ENCODE measurements around the gene RNF225. TPM values are rescaled to one million over a fixed set of nuclear protein-coding genes. Genes with fewer than 3 reads are reported as not detected.

RNF225 gene
- total RNA-seq, 1 donor, result not detected

DNA sequence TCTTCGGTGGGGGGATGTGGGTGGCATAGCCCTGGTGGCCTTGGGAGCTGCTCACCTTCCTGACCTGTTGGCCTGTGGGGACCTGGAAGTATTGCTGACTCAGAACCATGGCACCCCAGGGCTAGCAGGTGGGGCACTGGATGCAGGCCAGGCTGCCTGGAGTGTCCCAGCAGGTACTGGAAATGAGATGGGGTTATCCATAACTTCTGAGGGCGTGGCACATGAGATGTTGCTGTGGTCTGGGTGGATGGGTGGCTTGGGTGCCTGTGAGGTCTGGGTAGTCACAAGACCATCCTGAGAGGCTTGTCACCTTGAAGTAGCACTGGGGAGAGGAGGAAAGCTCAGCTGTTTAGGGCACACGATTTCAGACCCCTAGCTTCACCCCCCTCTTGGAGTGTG is 636 bp upstream of the RNF225 start:
- TF ChIP-seq, protein P1, sequence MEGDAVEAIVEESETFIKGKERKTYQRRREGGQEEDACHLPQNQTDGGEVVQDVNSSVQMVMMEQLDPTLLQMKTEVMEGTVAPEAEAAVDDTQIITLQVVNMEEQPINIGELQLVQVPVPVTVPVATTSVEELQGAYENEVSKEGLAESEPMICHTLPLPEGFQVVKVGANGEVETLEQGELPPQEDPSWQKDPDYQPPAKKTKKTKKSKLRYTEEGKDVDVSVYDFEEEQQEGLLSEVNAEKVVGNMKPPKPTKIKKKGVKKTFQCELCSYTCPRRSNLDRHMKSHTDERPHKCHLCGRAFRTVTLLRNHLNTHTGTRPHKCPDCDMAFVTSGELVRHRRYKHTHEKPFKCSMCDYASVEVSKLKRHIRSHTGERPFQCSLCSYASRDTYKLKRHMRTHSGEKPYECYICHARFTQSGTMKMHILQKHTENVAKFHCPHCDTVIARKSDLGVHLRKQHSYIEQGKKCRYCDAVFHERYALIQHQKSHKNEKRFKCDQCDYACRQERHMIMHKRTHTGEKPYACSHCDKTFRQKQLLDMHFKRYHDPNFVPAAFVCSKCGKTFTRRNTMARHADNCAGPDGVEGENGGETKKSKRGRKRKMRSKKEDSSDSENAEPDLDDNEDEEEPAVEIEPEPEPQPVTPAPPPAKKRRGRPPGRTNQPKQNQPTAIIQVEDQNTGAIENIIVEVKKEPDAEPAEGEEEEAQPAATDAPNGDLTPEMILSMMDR (IDR thresholded peaks at IDR 0.05; ENCODE audit: insufficient read depth, low read length), result no peak
- no peak overlapping the region for H3K4me3 ChIP-seq (ENCODE audit: low read depth, low read length)
- no peak for DNase-seq (ENCODE audit: low read depth)

DNA sequence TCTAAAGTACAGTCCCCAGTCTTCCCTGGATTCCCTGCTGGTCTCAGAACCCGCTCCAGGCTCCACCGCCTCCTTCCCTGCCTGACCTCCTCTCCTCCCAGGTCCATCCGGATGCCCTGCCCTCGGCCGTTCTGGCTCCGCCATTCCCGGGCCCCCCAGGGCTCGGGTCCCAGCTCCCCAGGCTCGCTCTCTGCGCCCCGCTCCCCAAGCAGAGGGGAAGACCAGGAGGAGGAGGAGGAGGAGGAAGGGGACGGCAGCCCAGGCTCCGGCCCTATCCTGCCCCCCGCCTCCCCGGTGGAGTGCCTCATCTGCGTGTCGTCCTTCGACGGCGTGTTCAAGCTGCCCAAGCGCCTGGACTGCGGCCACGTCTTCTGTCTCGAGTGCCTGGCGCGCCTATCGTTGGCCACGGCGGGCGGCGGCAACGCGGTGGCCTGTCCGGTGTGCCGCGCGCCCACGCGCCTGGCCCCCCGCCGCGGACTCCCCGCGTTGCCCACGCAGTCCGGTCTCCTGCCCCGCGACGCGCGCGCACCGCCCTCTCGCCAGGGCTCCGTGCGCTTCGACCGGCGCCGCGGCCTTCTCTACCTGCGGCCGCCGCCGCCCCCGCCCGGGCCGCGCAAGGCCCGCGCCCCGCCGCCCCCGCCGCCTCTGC is 647 bp downstream of the RNF225 start:
- no peak for DNase-seq (ENCODE audit: low read depth)
- TF ChIP-seq, protein P1 (IDR thresholded peaks at IDR 0.05; ENCODE audit: insufficient read depth, low read length), result no peak
- H3K4me3 ChIP-seq (ENCODE audit: low read depth, low read length), result no peak overlapping the region

DNA sequence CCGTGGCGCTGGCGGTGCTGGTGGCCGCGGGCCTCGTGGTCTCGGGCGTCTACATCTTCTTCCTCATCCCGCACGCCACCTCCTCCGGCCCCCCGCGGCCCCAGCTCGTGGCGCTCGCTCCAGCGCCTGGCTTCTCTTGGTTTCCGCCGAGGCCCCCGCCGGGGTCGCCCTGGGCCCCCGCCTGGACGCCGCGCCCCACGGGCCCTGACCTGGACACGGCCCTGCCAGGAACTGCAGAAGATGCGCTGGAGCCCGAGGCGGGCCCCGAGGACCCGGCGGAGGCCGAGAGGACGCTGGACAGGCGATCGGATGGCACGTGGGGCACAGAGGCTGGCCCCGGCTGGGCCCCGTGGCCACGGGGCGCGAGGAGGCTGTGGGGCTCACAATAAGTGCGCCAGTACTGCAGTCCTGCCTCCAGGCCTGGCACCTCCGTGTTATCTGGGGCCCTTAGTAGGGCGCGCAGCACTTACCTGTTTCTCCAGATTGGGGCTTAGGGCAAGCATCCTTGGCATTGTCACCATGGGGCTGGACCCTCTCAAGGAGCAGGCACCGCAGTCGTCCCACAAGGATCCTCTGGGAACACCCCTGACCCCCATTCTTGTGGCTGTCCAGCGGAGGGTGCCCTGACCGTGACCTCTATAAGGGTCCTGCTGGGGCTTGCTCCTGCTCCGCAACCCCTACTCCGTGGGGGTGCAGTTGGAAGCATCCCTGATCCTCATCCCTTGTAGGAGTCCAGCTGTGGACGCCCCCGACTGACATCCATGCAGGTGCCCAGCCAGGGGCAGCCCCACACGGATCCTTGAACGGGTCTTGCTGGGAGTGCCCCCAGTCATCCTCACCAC is 1.5 kb downstream of the RNF225 start:
- no peak for DNase-seq (ENCODE audit: low read depth)
- TF ChIP-seq, protein P1 (IDR thresholded peaks at IDR 0.05; ENCODE audit: insufficient read depth, low read length), result no peak

DNA sequence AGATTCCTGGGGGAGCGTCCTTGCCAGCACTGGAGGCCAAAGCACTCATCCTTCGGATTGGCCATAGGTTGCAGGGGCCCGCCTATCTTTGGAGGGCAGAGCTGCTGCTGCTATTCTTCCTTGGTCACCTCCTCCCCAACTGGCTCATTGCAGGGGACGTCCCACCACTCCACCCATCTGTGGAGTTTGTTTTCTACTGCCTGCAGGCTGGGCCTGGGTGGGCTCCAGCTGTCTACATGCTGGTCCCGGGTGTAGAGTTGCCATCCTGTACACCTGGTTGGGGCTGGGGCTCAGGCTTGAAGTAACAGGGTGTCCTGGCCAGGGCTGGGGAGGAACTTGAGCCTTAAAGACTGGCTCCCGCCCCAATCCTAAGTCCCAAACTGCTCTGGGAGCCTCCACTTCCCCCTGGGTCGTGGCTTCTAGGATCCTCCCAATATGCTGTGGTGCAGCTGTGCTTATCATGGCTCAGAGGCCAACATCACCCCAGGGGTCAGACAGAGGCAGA is 2.1 kb downstream of the RNF225 start:
- TF ChIP-seq, protein P1 (IDR thresholded peaks at IDR 0.05; ENCODE audit: insufficient read depth, low read length), result no peak
- DNase-seq (ENCODE audit: low read depth), result no peak
- H3K4me3 ChIP-seq (ENCODE audit: low read depth, low read length), result no peak overlapping the region

More for the DNA sequence above, 1.5 kb downstream of the RNF225 start:
- no peak overlapping the region for H3K4me3 ChIP-seq (ENCODE audit: low read depth, low read length)

DNA sequence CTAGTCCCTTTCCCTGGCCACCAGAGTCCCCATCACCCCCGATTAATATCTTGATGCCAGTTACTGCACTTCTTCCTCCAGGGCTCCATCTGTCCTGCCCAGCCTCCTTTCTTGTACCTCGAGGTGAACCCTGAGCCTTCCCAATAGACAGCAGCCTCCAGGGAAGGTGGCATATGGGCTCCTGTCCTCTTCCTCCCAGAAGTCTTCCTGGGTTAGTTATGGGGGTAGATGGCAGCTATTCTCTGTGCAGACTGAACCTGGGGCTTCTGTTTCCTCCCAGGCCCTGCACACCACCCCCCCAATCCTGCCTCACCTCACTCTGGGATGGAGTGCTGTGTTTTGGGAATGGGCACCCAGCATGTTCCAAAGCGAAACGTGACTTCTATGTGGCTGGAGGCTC is 2.6 kb downstream of the RNF225 start:
- no peak overlapping the region for H3K4me3 ChIP-seq (ENCODE audit: low read depth, low read length)
- TF ChIP-seq, protein P1 (IDR thresholded peaks at IDR 0.05; ENCODE audit: insufficient read depth, low read length), result no peak
- no peak for DNase-seq (ENCODE audit: low read depth)

DNA sequence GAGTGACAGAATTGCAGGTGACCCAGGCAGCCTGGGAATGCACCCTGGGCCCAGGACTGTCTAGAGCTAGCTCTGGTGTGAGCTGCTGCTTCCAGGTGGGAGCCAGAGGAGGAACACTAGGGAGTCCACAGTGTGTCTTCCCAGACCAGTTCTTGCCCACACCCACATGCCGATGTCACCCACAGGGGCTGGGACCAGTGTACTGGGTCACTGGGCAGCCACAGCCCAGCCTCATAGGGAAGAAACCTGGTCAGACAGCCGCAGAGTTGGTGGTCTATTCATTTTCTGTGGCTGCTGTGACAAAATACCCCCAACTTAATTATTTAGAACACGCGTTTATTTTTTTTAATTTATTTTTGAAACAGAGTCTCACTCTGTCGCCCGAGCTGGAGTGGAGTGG is 3.1 kb downstream of the RNF225 start:
- no peak overlapping the region for H3K4me3 ChIP-seq (ENCODE audit: low read depth, low read length)
- TF ChIP-seq, protein P1 (IDR thresholded peaks at IDR 0.05; ENCODE audit: insufficient read depth, low read length), result no peak
- DNase-seq (ENCODE audit: low read depth), result no peak
